SK-N-MC (cell line): ENCODE results near the gene B4GALNT4.

Experiments
- EZH2 ChIP-seq: fragments of 200-600 bp; sonication (generic); IDR thresholded peaks from one replicate; pipeline ENCODE4 v1.6.1; 2017; ENCODE audit warnings: antibody characterized with exemption
- FOXP2 ChIP-seq: optimal IDR thresholded peaks from 2 replicates; pipeline ENCODE3; 2011; ENCODE audit warnings: mild to moderate bottlenecking, moderate library complexity; ENCODE audit not compliant: insufficient read depth; ENCODE audit errors: extremely low read length, control extremely low read depth

DNA sequence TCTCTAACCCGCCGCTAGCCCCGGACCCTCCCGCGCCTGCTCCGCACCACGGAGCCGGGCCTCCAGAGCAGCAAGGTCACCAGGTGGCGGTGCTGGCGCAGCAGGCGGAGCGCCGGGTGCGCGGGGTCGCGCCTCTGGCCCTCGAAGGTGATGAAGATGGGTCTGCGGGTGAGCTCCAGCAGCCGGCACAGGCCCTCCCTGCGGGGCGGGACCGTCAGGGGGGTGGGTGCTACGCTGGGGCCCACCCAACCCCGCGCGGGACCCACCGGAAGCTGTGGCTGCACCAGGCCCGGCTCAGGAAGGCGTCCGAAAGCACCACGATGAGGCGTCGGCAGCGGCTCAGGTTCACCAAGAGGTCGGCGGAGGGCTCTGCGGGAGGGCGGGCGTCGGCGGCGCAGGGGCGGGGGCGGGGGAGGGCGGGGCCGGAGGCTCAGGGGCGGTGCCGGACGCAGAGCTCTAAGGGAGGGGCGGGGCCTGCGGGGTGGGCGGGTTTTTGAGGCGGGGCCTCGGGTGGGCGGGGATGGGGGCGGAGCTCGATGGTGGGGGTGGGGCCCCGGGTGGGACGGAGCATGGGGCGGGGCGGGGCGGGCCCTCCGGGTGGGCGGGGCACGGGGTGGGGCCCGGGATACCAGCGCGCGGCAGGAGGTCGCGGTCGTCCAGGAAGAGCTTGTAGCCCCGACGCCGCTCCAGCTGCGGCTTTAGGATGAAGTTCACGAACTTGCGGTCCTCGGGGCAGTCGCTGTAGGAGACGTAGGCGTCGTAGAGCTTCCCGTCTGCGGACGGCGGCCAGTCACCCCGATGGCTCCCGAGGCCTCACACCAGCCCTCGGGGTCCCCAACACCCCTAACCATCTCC, 37.7 kb downstream of the B4GALNT4 start:
- no peak for TF ChIP-seq EZH2
- no peak for TF ChIP-seq FOXP2
